ENCODE data around the gene DNAJC21. TPM values are rescaled to one million over a fixed set of nuclear protein-coding genes. Genes with fewer than 3 reads are reported as not detected.

DNAJC21 gene
- 57.9 and 76.5 TPM in 2 replicates for total RNA-seq

GRCh38 chr5:34929134-34929719 is at the start of gene DNAJC21:
TSS of gene DNAJC21 (plus strand) at chr5:34929559. CDS start at chr5:34929820, 261 bp downstream.

GRCh38 chr5:34915139-34915855 is 14.1 kb upstream of the DNAJC21 start, which contains the start of the genes BRIX1 and RAD1:
TSS of gene BRIX1 (plus strand) at chr5:34915711. CDS start at chr5:34915739, 28 bp downstream.
TSS of gene RAD1 (minus strand) at chr5:34915504. CDS start at chr5:34914892, 612 bp downstream.

Other genes with a start within 250 kb of the DNAJC21 start
- under 0.01 TPM in 1 of 2 replicates, not detected in the other for gene TTC23L, start 90.4 kb upstream of the DNAJC21 start, total RNA-seq
- gene RAD1, start 14.1 kb upstream of the DNAJC21 start, total RNA-seq, result 35.4 and 38.2 TPM in 2 replicates
- gene BRIX1, start 13.8 kb upstream of the DNAJC21 start, total RNA-seq, result 53.1 and 70.4 TPM in 2 replicates
- not detected in 2 replicates for gene AGXT2, start 118.4 kb downstream of the DNAJC21 start, total RNA-seq

Measured in uterine smooth muscle cell (primary cell).